ENCODE measurements around the gene PRKCA.

DNA sequence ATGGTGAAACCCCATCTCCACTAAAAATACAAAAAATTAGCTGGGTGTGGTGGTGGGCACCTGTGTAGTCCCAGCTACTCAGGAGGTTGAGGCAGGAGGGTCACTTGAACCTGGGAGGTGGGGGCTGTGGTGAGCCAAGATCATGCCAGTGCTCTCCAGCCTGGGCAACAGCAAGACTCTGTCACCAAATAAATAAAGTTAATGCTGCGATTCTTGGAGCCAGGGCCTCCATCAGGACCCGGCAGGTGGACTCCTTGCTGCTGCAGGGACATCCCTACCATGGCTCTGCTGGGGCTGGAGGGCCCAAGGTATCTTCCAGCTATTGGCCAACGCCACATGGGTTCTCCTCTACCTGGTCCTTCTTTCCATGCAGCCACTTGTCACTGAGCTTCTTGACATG, 450.0 kb downstream of the PRKCA start:
- TF ChIP-seq OSR1 (CRISPR knock-in tag; IDR thresholded peaks at IDR 0.05) = no peak
- TF ChIP-seq, protein P1, sequence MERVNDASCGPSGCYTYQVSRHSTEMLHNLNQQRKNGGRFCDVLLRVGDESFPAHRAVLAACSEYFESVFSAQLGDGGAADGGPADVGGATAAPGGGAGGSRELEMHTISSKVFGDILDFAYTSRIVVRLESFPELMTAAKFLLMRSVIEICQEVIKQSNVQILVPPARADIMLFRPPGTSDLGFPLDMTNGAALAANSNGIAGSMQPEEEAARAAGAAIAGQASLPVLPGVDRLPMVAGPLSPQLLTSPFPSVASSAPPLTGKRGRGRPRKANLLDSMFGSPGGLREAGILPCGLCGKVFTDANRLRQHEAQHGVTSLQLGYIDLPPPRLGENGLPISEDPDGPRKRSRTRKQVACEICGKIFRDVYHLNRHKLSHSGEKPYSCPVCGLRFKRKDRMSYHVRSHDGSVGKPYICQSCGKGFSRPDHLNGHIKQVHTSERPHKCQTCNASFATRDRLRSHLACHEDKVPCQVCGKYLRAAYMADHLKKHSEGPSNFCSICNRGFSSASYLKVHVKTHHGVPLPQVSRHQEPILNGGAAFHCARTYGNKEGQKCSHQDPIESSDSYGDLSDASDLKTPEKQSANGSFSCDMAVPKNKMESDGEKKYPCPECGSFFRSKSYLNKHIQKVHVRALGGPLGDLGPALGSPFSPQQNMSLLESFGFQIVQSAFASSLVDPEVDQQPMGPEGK (CRISPR knock-in tag; IDR thresholded peaks at IDR 0.05; ENCODE audit: borderline replicate concordance) = no peak
- TF ChIP-seq, protein P2, sequence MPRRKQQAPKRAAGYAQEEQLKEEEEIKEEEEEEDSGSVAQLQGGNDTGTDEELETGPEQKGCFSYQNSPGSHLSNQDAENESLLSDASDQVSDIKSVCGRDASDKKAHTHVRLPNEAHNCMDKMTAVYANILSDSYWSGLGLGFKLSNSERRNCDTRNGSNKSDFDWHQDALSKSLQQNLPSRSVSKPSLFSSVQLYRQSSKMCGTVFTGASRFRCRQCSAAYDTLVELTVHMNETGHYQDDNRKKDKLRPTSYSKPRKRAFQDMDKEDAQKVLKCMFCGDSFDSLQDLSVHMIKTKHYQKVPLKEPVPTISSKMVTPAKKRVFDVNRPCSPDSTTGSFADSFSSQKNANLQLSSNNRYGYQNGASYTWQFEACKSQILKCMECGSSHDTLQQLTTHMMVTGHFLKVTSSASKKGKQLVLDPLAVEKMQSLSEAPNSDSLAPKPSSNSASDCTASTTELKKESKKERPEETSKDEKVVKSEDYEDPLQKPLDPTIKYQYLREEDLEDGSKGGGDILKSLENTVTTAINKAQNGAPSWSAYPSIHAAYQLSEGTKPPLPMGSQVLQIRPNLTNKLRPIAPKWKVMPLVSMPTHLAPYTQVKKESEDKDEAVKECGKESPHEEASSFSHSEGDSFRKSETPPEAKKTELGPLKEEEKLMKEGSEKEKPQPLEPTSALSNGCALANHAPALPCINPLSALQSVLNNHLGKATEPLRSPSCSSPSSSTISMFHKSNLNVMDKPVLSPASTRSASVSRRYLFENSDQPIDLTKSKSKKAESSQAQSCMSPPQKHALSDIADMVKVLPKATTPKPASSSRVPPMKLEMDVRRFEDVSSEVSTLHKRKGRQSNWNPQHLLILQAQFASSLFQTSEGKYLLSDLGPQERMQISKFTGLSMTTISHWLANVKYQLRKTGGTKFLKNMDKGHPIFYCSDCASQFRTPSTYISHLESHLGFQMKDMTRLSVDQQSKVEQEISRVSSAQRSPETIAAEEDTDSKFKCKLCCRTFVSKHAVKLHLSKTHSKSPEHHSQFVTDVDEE (CRISPR knock-in tag; IDR thresholded peaks at IDR 0.05) = no peak
- TF ChIP-seq RARB (CRISPR knock-in tag; IDR thresholded peaks at IDR 0.05) = no peak
- TF ChIP-seq ARNTL (CRISPR knock-in tag; IDR thresholded peaks at IDR 0.05; ENCODE audit: borderline replicate concordance, low read depth) = no peak
- TF ChIP-seq ESRRG (CRISPR knock-in tag; IDR thresholded peaks at IDR 0.05) = no peak
- TF ChIP-seq CSDC2 (CRISPR knock-in tag; IDR thresholded peaks at IDR 0.05) = no peak
- TF ChIP-seq ISL1 (CRISPR knock-in tag; IDR thresholded peaks at IDR 0.05) = no peak
